ENCODE results near the gene CSH1.
"Not testable (repeated sequence)": the region's sequence is repeated elsewhere in the genome, so short reads cannot be mapped to it uniquely, and the experiment has no call there.

GRCh38 chr17:63920779-63921178, 24.4 kb upstream of the CSH1 start:
- not testable (repeated sequence) for TF ChIP-seq CTCF, POLR2AphosphoS5 (IDR thresholded peaks at IDR 0.05)

Data from gastroesophageal sphincter (tissue), 3 donors.